Measurements from ENCODE around the gene RPAP3.

RPAP3 gene, protein sequence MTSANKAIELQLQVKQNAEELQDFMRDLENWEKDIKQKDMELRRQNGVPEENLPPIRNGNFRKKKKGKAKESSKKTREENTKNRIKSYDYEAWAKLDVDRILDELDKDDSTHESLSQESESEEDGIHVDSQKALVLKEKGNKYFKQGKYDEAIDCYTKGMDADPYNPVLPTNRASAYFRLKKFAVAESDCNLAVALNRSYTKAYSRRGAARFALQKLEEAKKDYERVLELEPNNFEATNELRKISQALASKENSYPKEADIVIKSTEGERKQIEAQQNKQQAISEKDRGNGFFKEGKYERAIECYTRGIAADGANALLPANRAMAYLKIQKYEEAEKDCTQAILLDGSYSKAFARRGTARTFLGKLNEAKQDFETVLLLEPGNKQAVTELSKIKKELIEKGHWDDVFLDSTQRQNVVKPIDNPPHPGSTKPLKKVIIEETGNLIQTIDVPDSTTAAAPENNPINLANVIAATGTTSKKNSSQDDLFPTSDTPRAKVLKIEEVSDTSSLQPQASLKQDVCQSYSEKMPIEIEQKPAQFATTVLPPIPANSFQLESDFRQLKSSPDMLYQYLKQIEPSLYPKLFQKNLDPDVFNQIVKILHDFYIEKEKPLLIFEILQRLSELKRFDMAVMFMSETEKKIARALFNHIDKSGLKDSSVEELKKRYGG

DNA sequence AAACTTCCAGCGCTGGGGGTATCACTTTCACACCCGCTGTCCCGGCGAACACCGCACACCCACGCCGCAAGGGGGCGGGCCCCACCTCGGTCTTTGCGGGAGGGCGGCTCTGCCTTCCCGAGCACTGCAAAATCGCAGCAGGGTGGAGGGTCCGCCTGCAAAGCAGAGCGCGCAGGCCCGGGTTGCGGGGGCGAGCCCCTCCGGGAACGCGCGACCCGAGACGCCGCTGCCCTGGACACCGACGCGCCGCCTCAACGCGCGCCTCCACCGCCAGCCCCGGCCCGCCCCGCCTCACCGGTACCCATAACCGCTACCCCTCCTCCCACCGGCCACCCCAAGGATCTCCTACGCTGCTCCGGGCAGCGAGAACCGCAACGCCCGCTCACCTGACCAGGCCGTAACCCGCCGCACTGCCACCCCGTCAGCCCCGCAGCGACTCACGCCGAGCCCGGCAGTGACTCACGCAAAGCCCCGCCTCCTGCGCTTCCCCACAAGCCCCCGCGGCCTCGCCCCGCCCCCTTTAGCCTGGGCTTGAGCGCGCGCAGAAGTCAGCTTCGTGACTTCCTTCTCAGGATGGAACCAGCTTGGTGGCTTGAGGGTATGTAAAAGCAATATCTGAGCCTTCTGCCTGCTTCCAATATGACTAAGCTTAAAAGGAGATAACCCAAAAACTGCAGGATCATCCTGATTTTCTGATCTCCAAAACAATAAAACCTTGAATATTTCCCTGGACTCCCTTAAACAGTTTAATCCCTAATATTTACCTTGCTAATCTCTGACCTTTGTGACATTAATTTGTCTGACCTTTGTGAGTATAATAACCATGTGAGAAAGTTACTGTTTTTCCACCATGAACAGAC lies at the start of gene RPAP3:
Gene RPAP3, minus strand, starts transcription at position 465 of the 860 bp plus-strand sequence. CDS start 3,190 bp downstream, outside the sequence.
- DNase-seq (peak; percentile 99), ATAC-seq (peak; percentile 93)

DNA sequence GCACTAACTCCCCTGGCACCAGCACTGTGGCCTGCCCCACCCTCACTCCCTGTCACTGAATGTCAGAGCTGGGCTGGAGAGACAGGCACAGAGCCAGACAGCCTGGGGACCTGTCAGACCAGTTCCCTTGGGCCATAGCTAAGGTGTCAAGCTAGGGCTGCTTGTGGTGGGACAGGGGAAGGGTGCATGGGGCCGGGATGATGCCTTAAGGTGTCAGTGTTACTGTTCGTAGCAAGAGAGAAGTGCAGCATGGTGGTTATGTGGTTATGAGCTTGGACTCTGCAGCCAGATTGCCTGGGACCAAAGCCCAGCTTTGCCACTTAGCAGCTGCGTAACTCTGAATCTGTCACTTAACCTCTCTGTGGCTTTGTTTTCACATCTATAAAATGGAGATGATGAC lies 49.1 kb upstream of the RPAP3 start:
- ATAC-seq (no peak), DNase-seq (no peak)

DNA sequence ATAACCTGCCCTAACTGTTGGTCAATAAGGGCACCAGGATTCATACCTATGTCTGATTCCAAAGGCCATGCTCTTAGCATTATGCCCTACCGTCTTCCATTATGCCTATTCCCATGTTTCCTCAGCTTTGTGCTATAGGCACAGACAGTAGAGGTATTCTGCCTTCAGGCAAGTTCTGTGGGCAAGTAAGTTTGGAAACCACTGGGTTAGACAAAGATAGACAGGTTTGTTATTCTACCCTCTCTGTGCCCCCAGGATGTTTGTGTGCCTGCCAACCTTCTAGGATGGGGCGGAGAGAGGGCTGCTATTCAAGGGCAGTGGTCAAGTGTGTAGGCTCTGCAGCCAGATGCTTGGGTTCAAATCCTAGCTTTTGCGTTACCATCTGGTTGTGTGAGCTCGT lies 48.3 kb upstream of the RPAP3 start:
- DNase-seq (no peak), ATAC-seq (no peak)

- ATAC-seq: no peak
- DNase-seq: no peak
These were observed 47.5 kb upstream of the RPAP3 start for GRCh38 chr12:47753021-47754001.

DNA sequence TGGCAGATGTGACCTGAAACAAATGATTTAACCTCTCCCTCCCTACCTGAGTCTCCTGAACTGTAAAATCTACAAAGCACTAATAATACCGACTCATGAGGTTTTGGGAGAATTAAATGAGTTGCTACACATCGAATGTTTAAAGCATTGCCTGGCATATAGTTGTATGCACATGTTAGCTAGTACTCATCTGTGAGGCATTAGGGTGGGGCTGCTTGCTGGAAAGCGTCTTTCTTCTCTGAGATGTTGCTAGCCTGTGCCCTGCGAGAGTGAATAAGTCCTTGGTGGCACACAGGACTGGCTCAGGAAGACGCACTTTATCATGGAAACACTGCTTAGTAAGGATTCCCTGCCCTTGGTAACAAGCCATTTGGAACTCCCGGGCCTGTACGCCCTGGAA lies 46.7 kb upstream of the RPAP3 start:
- DNase-seq: no peak
- ATAC-seq: no peak

- DNase-seq: no peak
These were observed 46.3 kb upstream of the RPAP3 start for GRCh38 chr12:47752121-47752520.

DNA sequence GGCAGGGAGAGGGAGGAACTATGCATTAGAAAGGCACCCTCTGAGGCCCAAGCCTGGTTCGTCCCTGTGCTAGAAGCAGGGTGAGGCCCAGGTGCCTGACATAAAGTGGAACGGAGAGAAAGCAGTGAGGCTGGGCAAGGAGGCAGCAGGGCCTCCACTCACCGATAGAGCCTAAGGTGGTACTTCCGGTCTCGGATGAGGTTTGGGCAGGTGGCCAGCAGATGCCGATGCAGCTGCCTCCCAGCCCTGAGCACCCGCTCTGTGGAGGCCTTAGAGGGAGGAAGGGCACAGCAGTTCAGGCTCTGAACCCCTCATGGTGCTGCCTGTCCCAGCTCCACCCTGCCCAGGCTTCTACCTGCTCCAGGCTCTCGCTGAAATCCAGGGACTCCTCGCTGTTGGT lies 45.7 kb upstream of the RPAP3 start:
- DNase-seq: no peak
- no peak for ATAC-seq

More at GRCh38 chr12:47752121-47752520, 46.3 kb upstream of the RPAP3 start:
- ATAC-seq: no peak

- DNase-seq (no peak), ATAC-seq (no peak)
These were observed 45.2 kb upstream of the RPAP3 start for GRCh38 chr12:47750916-47751470.

- DNase-seq: no peak
- ATAC-seq: no peak
These were observed 44.5 kb upstream of the RPAP3 start for GRCh38 chr12:47750229-47750798.

DNA sequence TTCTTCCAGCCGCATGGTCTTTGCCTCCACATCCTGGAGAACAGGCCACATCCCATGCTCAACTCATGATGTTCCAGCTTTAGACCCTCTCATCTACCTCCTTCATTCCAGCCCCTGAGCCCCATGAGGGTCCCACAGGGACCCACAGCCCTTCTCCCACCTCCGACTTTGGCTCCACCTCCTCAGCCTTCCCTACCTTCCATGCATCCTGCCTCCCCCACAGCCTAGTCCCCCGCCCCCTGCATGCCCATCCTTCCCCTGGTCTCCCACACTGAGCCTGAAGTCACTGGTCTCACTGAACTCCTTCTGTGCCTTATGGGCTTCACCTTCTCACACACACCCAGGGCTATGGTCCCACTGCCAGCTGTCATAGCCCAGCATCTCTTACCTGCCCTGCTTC lies 43.1 kb upstream of the RPAP3 start:
- DNase-seq: no peak
- no peak for ATAC-seq

GRCh38 chr12:47748507-47748828 lies 42.6 kb upstream of the RPAP3 start:
- no peak for DNase-seq

GRCh38 chr12:47747596-47748506 lies 42.0 kb upstream of the RPAP3 start:
- ATAC-seq (no peak), DNase-seq (no peak)

More at GRCh38 chr12:47748507-47748828, 42.6 kb upstream of the RPAP3 start:
- no peak for ATAC-seq

GRCh38 chr12:47747126-47747525 lies 41.3 kb upstream of the RPAP3 start:
- DNase-seq (no peak), ATAC-seq (no peak)

DNA sequence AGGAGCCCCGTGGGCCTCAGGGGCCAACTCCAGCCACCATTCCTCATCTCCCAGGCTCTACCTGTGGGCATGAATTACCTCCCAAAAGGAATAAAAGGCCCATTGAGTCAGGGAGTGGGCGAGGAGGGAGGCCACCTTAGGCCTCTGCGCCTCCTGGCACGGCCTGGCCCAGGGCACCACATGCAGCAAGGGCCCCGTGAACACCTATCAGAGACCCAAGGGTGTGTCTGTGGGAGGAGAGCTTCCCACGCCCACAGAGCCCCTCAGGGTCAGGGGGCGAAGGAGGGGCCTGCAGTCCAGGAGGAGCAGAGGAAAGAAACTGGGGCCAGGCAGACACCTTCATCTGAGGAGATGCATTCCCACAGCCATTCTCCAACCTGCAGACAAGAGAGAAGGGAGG lies 40.7 kb upstream of the RPAP3 start:
- ATAC-seq: no peak
- no peak for DNase-seq

GRCh38 chr12:47746073-47746472 lies 40.2 kb upstream of the RPAP3 start:
- ATAC-seq: no peak
- DNase-seq: no peak

DNA sequence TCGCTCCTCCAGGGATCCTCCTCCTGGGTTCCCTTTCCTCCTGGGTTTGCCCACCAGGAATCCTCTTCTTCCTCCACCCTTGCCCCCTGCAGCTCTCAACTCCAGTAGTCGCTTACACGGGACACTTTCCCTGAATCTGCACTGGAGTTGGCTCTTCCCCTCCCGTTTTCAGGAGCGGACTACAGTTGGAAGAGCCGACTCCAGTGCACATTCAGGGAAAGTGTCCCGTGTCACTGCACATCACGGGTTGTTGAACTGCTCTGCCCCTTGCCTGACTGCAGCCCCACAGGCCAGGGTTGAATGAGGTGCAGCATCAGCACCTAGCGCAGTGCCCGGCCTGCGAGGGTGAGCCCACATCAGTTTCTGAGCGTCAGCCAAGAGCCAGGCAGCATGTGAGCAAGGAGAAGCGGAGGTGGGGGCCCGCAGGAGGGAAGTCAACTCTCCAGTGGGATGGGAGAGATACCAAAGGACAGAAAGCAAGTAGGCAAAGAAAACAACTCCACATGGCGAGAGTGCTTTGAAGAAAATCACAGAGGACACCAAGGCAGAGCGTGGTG lies 39.7 kb upstream of the RPAP3 start:
- ATAC-seq (no peak), DNase-seq (no peak)

- ATAC-seq (no peak), DNase-seq (no peak)
These were observed 39.1 kb upstream of the RPAP3 start for GRCh38 chr12:47744778-47745436.

DNA sequence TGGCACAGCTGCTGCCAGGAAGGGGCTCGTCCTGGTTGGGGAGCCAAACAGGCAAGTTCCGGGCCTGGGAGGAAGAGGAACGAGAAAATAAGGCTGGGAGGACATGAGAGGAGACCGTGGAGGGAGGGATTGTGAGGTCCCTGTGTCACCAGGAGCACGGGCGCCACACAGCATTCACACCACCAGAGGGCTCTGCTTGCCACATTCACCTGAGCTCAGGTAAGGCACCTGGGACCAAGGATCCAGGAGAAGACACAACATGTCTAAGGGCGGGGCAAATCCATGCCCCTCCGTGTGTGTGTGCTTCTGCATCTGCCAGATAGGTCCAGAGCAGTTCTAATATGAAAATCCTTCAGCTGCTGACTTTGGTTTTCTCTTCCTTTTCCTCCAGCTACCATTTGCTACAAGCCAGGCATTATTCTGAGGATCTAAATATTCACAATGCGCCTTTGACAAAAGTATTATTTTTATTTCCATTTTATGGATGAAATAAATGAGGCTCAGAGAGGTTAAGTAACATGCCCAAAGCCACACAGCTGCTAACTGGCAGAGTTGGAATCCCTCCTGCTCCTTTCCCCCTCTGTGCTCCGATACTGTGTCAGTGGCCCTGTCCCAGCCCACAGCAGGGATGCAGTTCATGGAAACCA lies 38.3 kb upstream of the RPAP3 start:
- DNase-seq (peak; percentile 46), ATAC-seq (no peak)
